ENCODE measurements around the gene RGL1.

The RGL1 gene

GRCh38 chr1:183975651-183976050 is 170.7 kb downstream of the RGL1 start:
- no peak for DNase-seq (ENCODE audit: low read depth)
- in situ Hi-C loops (cut with HindIII; ENCODE audit: low sequenced_read_pairs) = no loop called here
- H3K4me3 ChIP-seq (ENCODE audit: low read depth, low read length) = no peak overlapping the region
- no peak for TF ChIP-seq CTCF (IDR thresholded peaks at IDR 0.05; ENCODE audit: low read depth, low read length, missing control alignments)

DNA sequence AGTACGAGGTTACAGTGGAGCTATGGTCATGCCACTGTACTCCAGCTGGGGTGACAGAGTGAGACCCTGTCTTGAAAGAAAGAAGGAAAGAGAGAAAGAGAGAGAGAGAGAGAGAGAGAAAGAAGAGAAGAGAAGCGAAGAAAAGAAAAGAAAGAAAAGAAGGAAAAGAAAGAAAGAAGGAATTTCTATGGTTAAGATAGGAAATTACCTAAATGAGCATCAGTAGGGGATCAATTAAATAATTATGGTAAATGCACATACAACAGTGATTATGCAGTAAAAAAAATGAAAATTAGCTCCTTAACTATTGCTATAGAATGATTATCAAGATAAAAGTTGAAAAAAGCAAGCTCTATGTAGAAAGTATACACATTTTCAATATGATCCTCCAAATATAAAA is 172.8 kb downstream of the RGL1 start:
- in situ Hi-C loops (cut with HindIII; ENCODE audit: low sequenced_read_pairs) = no loop called here
- H3K4me3 ChIP-seq (ENCODE audit: low read depth, low read length) = no peak overlapping the region
- no peak for DNase-seq (ENCODE audit: low read depth)
- no peak for TF ChIP-seq CTCF (IDR thresholded peaks at IDR 0.05; ENCODE audit: low read depth, low read length, missing control alignments)
